T-helper 1 cell (primary cell): ENCODE results near the gene PRR23B.

Experiments
- DNase-seq, 5 donors: peaks; one replicate each; pipeline ENCODE4 v3.0.0-alpha.2; 2012 to 2020

PRR23B gene

DNA sequence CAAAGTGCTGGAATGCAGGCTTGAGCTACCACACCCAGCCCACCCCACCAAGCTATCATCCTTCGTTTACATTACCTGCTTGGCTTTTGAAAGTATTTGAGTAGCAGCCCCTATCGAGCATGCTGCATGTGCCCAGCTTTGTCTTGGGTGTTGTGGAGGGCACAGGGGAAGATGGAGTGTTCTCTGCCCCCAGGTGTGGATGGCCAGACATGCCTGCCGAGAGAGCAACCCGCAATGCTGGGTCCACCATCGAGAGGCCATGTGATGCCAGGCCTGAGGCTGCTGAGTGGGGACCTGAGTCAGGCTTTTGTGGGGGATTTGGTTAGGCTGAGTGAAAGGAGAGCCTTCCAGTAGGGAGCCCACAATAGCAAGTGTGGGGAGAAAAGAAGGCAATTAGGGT is 47.8 kb downstream of the PRR23B start:
- DNase-seq = no peak

GRCh38 chr3:138971766-138972320 is 48.9 kb downstream of the PRR23B start:
- no peak for DNase-seq
